Measurements from ENCODE around the gene SAFB2. TPM values are rescaled to one million over a fixed set of nuclear protein-coding genes. Genes with fewer than 3 reads are reported as not detected.

The SAFB2 gene
- total and polyA plus RNA-seq, 9 of the 15 experiments (the other 6 are each of a cell fraction or from before 2014, with no cell fraction given): 4.5 to 103 (median 47.3) TPM

DNA sequence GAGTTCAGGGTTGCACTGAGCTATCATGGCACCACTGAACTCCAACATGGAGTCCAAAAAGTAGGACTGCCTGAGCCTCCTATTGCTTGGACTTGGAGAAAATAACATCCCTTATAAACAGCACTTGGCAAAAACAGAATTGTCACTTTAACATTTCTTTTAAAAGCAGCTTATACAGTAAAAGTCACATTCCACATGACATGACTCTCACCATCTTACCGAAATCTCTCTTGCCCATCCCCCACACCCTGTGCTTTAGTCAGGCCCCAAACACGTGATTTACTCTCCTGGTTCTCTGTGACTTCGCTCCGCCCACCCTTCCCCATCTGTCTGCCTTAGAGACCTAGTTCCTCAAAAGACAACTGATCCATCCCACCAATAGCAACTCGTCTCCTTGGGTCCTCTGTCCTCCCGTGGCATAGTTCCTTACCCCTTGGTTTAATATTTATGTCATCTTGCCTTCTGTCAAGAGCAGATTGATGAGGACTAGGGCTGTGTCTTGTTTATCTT, 4.9 kb upstream of the SAFB2 start (continued):
- TF ChIP-seq, protein P1, sequence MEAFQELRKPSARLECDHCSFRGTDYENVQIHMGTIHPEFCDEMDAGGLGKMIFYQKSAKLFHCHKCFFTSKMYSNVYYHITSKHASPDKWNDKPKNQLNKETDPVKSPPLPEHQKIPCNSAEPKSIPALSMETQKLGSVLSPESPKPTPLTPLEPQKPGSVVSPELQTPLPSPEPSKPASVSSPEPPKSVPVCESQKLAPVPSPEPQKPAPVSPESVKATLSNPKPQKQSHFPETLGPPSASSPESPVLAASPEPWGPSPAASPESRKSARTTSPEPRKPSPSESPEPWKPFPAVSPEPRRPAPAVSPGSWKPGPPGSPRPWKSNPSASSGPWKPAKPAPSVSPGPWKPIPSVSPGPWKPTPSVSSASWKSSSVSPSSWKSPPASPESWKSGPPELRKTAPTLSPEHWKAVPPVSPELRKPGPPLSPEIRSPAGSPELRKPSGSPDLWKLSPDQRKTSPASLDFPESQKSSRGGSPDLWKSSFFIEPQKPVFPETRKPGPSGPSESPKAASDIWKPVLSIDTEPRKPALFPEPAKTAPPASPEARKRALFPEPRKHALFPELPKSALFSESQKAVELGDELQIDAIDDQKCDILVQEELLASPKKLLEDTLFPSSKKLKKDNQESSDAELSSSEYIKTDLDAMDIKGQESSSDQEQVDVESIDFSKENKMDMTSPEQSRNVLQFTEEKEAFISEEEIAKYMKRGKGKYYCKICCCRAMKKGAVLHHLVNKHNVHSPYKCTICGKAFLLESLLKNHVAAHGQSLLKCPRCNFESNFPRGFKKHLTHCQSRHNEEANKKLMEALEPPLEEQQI (IDR thresholded peaks at IDR 0.05): no peak
- no peak for TF ChIP-seq NCOA6 (IDR thresholded peaks at IDR 0.05)
- TF ChIP-seq ZSCAN32 (CRISPR knock-in tag; IDR thresholded peaks at IDR 0.05): 0 out of 2 replicates have a peak, but pooled peaks have one; percentile 43
- no peak for TF ChIP-seq SRSF7 (optimal IDR thresholded peaks at IDR 0.05; ENCODE audit: low read depth, low read length)
- peak; percentile 92 for TF ChIP-seq ZNF133 (CRISPR knock-in tag; IDR thresholded peaks at IDR 0.05)
- TF ChIP-seq HDAC2 (IDR thresholded peaks at IDR 0.05): peak; percentile 53; the same call in 1 of the 2 replicates
- TF ChIP-seq, protein P2, sequence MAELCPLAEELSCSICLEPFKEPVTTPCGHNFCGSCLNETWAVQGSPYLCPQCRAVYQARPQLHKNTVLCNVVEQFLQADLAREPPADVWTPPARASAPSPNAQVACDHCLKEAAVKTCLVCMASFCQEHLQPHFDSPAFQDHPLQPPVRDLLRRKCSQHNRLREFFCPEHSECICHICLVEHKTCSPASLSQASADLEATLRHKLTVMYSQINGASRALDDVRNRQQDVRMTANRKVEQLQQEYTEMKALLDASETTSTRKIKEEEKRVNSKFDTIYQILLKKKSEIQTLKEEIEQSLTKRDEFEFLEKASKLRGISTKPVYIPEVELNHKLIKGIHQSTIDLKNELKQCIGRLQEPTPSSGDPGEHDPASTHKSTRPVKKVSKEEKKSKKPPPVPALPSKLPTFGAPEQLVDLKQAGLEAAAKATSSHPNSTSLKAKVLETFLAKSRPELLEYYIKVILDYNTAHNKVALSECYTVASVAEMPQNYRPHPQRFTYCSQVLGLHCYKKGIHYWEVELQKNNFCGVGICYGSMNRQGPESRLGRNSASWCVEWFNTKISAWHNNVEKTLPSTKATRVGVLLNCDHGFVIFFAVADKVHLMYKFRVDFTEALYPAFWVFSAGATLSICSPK (IDR thresholded peaks at IDR 0.05; ENCODE audit: borderline replicate concordance): no peak
- no peak for TF ChIP-seq MEF2A (IDR thresholded peaks at IDR 0.05; ENCODE audit: control insufficient read depth, low read depth, low read length)
- TF ChIP-seq HCFC1 (IDR thresholded peaks at IDR 0.05; ENCODE audit: low read depth, low read length): no peak
- TF ChIP-seq, protein P3, sequence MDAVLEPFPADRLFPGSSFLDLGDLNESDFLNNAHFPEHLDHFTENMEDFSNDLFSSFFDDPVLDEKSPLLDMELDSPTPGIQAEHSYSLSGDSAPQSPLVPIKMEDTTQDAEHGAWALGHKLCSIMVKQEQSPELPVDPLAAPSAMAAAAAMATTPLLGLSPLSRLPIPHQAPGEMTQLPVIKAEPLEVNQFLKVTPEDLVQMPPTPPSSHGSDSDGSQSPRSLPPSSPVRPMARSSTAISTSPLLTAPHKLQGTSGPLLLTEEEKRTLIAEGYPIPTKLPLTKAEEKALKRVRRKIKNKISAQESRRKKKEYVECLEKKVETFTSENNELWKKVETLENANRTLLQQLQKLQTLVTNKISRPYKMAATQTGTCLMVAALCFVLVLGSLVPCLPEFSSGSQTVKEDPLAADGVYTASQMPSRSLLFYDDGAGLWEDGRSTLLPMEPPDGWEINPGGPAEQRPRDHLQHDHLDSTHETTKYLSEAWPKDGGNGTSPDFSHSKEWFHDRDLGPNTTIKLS (IDR thresholded peaks at IDR 0.05; ENCODE audit: borderline replicate concordance, low read depth): no peak
- TF ChIP-seq ZFPM2 (CRISPR knock-in tag; IDR thresholded peaks at IDR 0.05): no peak
- TF ChIP-seq ZNF79 (CRISPR knock-in tag; IDR thresholded peaks at IDR 0.05; ENCODE audit: low read depth): peak; percentile 93
- TF ChIP-seq SRF (CRISPR knock-in tag; IDR thresholded peaks at IDR 0.05): no peak
- TF ChIP-seq MCM5 (IDR thresholded peaks at IDR 0.05; ENCODE audit: low read depth): no peak
- TF ChIP-seq, protein P4, sequence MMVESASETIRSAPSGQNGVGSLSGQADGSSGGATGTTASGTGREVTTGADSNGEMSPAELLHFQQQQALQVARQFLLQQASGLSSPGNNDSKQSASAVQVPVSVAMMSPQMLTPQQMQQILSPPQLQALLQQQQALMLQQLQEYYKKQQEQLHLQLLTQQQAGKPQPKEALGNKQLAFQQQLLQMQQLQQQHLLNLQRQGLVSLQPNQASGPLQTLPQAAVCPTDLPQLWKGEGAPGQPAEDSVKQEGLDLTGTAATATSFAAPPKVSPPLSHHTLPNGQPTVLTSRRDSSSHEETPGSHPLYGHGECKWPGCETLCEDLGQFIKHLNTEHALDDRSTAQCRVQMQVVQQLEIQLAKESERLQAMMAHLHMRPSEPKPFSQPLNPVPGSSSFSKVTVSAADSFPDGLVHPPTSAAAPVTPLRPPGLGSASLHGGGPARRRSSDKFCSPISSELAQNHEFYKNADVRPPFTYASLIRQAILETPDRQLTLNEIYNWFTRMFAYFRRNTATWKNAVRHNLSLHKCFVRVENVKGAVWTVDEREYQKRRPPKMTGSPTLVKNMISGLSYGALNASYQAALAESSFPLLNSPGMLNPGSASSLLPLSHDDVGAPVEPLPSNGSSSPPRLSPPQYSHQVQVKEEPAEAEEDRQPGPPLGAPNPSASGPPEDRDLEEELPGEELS (CRISPR knock-in tag; IDR thresholded peaks at IDR 0.05; ENCODE audit: borderline replicate concordance): no peak
- TF ChIP-seq FOXK1 (CRISPR knock-in tag; IDR thresholded peaks at IDR 0.05; ENCODE audit: borderline replicate concordance): no peak
- TF ChIP-seq, protein P5, sequence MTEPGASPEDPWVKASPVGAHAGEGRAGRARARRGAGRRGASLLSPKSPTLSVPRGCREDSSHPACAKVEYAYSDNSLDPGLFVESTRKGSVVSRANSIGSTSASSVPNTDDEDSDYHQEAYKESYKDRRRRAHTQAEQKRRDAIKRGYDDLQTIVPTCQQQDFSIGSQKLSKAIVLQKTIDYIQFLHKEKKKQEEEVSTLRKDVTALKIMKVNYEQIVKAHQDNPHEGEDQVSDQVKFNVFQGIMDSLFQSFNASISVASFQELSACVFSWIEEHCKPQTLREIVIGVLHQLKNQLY (CRISPR knock-in tag; conservative IDR thresholded peaks at IDR 0.05): no peak
- TF ChIP-seq PTTG1 (tag; IDR thresholded peaks at IDR 0.05; ENCODE audit: low read depth): peak; percentile 97
- no peak for TF ChIP-seq CCNT2 (IDR thresholded peaks at IDR 0.05; ENCODE audit: borderline replicate concordance, extremely low read depth, insufficient read length, low read depth, low read length)
- peak; percentile 66; the same call in 1 of the 2 replicates for TF ChIP-seq CTBP1 (IDR thresholded peaks at IDR 0.05; ENCODE audit: borderline replicate concordance)

Data from K562 (cell line).